Gastrocnemius medialis (tissue), 4 donors: ENCODE results near the gene SPRING1. TPM values are rescaled to one million over a fixed set of nuclear protein-coding genes. Genes with fewer than 3 reads are reported as not detected.

ENCODE experiments used
- ATAC-seq, 2 donors: fragments of 150-250 bp; one replicate each; pipeline ENCODE4 v1.9.1; 2016
- DNase-seq, 2 donors: peaks; one replicate each; pipeline ENCODE4 v3.0.0-alpha.2; 2019
- H3K27ac ChIP-seq, 4 donors: fragments of 200-600 bp; sonication (generic); 1 replicate in 1 of 4; 2 replicates in 3 of 4; pipeline ENCODE4 v1.5.1; 2016 to 2018; ENCODE audit warnings: mild to moderate bottlenecking in 2 of 4, moderate library complexity in 1 of 4
- H3K27me3 ChIP-seq, 3 donors: fragments of 200-600 bp; sonication (generic) in 2 of 3; 1 replicate in 1 of 3; 2 replicates in 2 of 3; pipeline versions ENCODE4 v1.5.1 to v1.6.0; 2016 to 2019; ENCODE audit warnings: mild to moderate bottlenecking in 1 of 3, moderate library complexity in 1 of 3
- H3K36me3 ChIP-seq, 2 donors: fragments of 200-600 bp; sonication (generic) in 1 of 2; one replicate each; pipeline ENCODE4 v1.5.1; 2017 to 2018
- H3K4me1 ChIP-seq, 2 donors: fragments of 200-600 bp; sonication (generic) in 1 of 2; one replicate each; pipeline ENCODE4 v1.5.1; 2016 to 2017; ENCODE audit warnings: mild to moderate bottlenecking in 2 of 2
- H3K4me3 ChIP-seq, 4 donors: fragments of 200-600 bp; sonication (generic) in 3 of 4; 1 replicate in 1 of 4; 2 replicates in 3 of 4; pipeline ENCODE4 v1.5.1; 2016 to 2019; ENCODE audit warnings: mild to moderate bottlenecking in 2 of 4
- H3K9me3 ChIP-seq, 3 donors: fragments of 200-600 bp; sonication (generic) in 2 of 3; 1 replicate in 1 of 3; 2 replicates in 2 of 3; pipeline ENCODE4 v1.5.1; 2016 to 2019
- POLR2A ChIP-seq, 2 donors: fragments of 450-650 bp; IDR thresholded peaks; one replicate each; pipeline ENCODE4 v1.6.1; 2017; ENCODE audit warnings: antibody characterized with exemption in 2 of 2, mild to moderate bottlenecking in 2 of 2, moderate library complexity in 2 of 2
- in situ Hi-C, 4 donors: fragments of 200-750 bp; cut with MboI; loops; one replicate each; pipeline versions ENCODE4 v1.15.0 to v1.8.0; 2017; ENCODE audit warnings: low sequenced_read_pairs in 4 of 4
- intact Hi-C: fragments of 100-400 bp; cut with DNase I; formaldehyde crosslinking; loops from one replicate; pipeline ENCODE4 v1.15.1; 2023; ENCODE audit warnings: low total_unique reads
- total RNA-seq, 4 donors: library from RNA; depleted of rRNA; stranded (reverse); fragments of >200 nt; gene quantifications; one replicate each; pipeline versions ENCODE4 v1.1.0 to v1.2.3, GENCODE V29; 2016
- TF ChIP-seq, protein P1 (sequence below), 5 experiments: fragments of 450-650 bp in 3 of 5; fragments of 200-600 bp in 2 of 5; sonication (generic) in 2 of 5; IDR thresholded peaks in 4 of 5; conservative IDR thresholded peaks in 1 of 5; 1 replicate in 4 of 5; 2 replicates in 1 of 5; pipeline ENCODE4 v1.5.1; 2016 to 2019; ENCODE audit warnings: antibody characterized with exemption in 5 of 5, mild to moderate bottlenecking in 3 of 5, moderate library complexity in 3 of 5

SPRING1 gene
- total RNA-seq, 4 donors from 2014 or later: 3.5 to 11.0 (median 8.2) TPM

DNA sequence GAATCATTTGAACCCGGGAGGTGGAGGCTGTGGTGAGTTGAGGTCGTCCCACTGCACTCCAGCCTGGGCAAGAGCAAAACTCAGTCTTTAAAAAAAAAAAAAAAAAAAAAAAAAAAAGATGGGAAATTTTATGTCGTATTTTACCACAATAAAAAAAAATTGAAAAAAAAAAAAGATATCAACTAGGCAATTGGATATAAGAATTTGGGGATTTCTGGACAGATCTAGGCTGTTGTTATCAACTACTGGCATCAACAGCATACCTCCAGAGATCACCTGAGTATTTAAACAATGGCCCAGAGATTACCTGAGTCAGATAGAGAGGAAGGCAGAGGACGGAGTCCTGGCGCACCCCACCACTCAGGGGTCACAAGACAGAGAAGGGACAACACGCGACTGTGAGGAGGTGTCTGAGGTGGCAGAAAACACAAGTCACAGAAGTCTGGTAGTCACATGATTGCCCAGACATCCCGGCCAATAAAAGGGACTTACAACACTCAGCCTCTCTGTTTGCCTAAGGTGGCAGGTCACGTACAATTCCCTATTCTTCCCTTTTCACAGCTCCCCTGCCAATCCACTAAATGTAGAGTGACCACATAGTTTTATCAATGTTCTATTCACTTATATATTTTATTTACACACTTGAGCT, 1.8 kb downstream of the SPRING1 start:
- DNase-seq (no peak), ATAC-seq (no peak)
- Histone ChIP-seq H3K27me3 (no peaks in the 10 kb centered on the region), H3K9me3 (no peaks in the 10 kb centered on the region), H3K27ac (no peak overlapping the region), H3K4me1 (peaks cover 11 to 18% of the 10 kb centered on the region in 2 donors), H3K36me3 (peaks cover 0 to 23% of the 10 kb centered on the region in 2 donors), H3K4me3 (peak overlapping the region in 3 of 4 donors; percentile 80 to 92 (median 81))
- intact Hi-C loops (loop anchor here (10.0 kb wide), 1 partner anchor 1639 kb away; the partner anchor contains the start of genes SUDS3 and TAOK3), in situ Hi-C loops (no loop called here)
- TF ChIP-seq, protein P1, sequence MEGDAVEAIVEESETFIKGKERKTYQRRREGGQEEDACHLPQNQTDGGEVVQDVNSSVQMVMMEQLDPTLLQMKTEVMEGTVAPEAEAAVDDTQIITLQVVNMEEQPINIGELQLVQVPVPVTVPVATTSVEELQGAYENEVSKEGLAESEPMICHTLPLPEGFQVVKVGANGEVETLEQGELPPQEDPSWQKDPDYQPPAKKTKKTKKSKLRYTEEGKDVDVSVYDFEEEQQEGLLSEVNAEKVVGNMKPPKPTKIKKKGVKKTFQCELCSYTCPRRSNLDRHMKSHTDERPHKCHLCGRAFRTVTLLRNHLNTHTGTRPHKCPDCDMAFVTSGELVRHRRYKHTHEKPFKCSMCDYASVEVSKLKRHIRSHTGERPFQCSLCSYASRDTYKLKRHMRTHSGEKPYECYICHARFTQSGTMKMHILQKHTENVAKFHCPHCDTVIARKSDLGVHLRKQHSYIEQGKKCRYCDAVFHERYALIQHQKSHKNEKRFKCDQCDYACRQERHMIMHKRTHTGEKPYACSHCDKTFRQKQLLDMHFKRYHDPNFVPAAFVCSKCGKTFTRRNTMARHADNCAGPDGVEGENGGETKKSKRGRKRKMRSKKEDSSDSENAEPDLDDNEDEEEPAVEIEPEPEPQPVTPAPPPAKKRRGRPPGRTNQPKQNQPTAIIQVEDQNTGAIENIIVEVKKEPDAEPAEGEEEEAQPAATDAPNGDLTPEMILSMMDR (IDR thresholded peaks at IDR 0.05 in 4 of 5, conservative IDR thresholded peaks at IDR 0.05 in 1 of 5): no peak
- no peak for TF ChIP-seq POLR2A (IDR thresholded peaks at IDR 0.05)

DNA sequence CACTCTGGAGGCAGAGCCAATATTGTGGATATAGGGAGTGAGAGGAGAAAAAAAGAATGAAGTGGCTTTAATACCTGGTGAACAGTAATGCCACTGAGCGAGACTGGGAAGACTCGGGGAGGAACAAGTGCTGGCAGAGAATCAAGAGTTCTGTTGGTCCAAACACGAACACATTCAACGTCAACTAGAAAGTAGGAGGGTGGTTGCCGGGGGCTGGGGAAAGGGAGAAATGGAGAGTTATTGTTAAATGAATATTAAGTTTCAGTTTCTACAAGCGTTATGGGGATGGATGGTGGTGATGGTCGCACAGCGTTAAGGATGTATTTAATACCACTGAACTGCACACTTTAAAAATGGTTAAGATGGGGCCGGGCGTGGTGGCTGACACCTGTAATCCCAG, 2.8 kb downstream of the SPRING1 start:
- Histone ChIP-seq H3K27me3 (no peaks in the 10 kb centered on the region), H3K9me3 (no peaks in the 10 kb centered on the region), H3K27ac (no peak overlapping the region), H3K4me1 (peaks cover 11 to 18% of the 10 kb centered on the region in 2 donors), H3K4me3 (no peak overlapping the region), H3K36me3 (peaks cover 0 to 23% of the 10 kb centered on the region in 2 donors)
- DNase-seq: no peak
- TF ChIP-seq, protein P1 (IDR thresholded peaks at IDR 0.05 in 4 of 5, conservative IDR thresholded peaks at IDR 0.05 in 1 of 5): no peak
- TF ChIP-seq POLR2A (IDR thresholded peaks at IDR 0.05): no peak
- in situ Hi-C loops (no loop called here), intact Hi-C loops (loop anchor here (10.0 kb wide), 1 partner anchor 1640 kb away; the partner anchor contains the start of genes SUDS3 and TAOK3)
- no peak for ATAC-seq

DNA sequence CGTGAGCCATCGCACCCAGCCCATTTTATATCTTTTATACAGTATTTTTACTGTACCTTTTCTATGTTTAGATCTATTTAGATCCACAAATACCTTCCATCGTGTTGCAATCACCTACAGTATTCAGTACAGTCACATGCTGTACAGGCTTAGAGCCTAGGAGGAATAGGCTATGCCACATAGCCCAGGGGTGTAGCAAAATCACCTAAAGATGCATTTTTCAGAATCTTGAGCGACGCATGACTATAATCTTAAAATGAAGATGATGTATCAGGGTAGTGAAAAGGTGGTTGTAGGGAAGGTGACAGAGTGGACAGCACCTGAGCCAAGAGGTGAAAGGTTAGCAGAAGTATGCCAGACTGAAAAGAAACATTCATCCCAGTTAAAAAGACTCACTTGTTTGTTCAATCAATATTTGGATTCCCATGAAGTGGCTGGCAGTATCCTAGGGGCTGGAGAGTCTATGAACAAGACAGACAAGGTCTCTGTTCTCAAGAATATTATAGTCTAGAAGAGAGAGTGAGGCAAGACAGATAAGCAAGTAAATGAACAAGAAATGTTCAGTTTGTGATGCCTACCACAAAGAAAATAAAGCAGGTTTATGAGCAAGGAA, 3.6 kb downstream of the SPRING1 start:
- no peak overlapping the region for H3K27ac ChIP-seq
- H3K9me3 ChIP-seq: no peaks in the 10 kb centered on the region
- peaks cover 0 to 23% of the 10 kb centered on the region in 2 donors for H3K36me3 ChIP-seq
- no peak for DNase-seq
- H3K4me3 ChIP-seq: no peak overlapping the region
- no peak for TF ChIP-seq POLR2A (IDR thresholded peaks at IDR 0.05)
- TF ChIP-seq, protein P1 (IDR thresholded peaks at IDR 0.05 in 4 of 5, conservative IDR thresholded peaks at IDR 0.05 in 1 of 5): no peak
- in situ Hi-C loops: no loop called here
- no peaks in the 10 kb centered on the region for H3K27me3 ChIP-seq
- intact Hi-C loops: loop anchor here (10.0 kb wide), 1 partner anchor 1641 kb away; the partner anchor contains the start of genes SUDS3 and TAOK3
- no peak for ATAC-seq
- peaks cover 11 to 18% of the 10 kb centered on the region in 2 donors for H3K4me1 ChIP-seq

DNA sequence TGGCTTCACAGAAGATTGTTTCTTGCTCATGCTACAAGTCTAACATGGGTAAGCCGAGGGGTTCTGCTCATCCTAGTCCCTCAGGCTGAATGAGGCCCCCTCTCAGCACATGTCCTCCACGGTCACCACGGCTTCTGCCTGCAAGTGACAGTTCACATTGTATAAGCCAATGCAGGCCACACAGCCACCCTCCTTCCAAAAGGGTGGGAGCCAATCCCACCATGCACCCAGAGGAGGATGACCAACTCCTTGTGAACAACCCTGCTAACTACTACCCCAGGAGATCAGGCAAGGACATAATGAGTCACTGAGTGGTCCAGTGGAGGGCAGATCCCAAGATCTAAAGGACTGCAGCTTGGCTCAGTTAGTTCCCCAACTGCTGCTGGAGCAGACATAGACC, 6.1 kb downstream of the SPRING1 start:
- intact Hi-C loops (loop anchor here (10.0 kb wide), 1 partner anchor 1643 kb away; the partner anchor contains the start of genes SUDS3 and TAOK3), in situ Hi-C loops (no loop called here)
- Histone ChIP-seq H3K27ac (no peak overlapping the region), H3K36me3 (peaks cover 0 to 23% of the 10 kb centered on the region in 2 donors), H3K4me3 (no peak overlapping the region), H3K9me3 (no peaks in the 10 kb centered on the region), H3K27me3 (no peaks in the 10 kb centered on the region), H3K4me1 (peaks cover 5 to 9% of the 10 kb centered on the region in 2 donors)
- DNase-seq: no peak
- ATAC-seq: no peak
- TF ChIP-seq, protein P1 (IDR thresholded peaks at IDR 0.05 in 4 of 5, conservative IDR thresholded peaks at IDR 0.05 in 1 of 5): no peak
- TF ChIP-seq POLR2A (IDR thresholded peaks at IDR 0.05): no peak
